Skeletal muscle cell (primary cell): ENCODE results near the gene FEN1.

ENCODE experiments used
- DNase-seq: peaks from one replicate; pipeline ENCODE4 v3.0.0-alpha.2; 2010; ENCODE audit warnings: low read depth
- H3K4me3 ChIP-seq: 2 replicates; pipeline ENCODE4 v1.5.1; 2011; ENCODE audit warnings: low read depth, mild to moderate bottlenecking, control low read depth, low read length, moderate library complexity

Gene FEN1

DNA sequence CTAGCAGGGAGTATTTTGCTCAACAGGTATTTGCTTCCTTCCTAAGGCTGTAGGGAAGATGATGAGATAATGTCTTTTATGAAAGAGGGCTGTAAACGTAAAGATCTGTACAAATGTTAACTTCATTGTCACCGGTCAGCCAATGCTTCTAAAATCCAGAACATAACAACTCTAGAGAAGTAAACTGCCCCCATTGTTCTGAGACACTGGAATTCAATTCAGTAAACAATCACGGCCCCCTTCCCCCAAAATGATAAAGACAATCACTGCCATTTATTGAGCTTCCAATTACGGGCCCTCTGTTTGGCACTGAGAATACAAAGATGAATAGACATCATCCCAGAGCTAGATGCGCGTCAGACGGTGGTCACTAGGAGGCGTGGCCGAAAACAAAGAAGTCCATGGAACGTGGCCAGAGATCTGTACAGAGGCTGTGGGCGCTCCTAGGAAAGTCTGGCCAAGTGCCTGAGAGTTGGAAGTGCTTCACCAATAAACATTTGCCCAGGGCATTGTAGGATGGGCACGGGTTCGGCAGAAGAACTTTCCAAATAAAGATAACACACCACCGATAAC is 888 bp upstream of the FEN1 start:
- peak; percentile 82 for DNase-seq
- H3K4me3 ChIP-seq, result peak overlapping the region; percentile 79

DNA sequence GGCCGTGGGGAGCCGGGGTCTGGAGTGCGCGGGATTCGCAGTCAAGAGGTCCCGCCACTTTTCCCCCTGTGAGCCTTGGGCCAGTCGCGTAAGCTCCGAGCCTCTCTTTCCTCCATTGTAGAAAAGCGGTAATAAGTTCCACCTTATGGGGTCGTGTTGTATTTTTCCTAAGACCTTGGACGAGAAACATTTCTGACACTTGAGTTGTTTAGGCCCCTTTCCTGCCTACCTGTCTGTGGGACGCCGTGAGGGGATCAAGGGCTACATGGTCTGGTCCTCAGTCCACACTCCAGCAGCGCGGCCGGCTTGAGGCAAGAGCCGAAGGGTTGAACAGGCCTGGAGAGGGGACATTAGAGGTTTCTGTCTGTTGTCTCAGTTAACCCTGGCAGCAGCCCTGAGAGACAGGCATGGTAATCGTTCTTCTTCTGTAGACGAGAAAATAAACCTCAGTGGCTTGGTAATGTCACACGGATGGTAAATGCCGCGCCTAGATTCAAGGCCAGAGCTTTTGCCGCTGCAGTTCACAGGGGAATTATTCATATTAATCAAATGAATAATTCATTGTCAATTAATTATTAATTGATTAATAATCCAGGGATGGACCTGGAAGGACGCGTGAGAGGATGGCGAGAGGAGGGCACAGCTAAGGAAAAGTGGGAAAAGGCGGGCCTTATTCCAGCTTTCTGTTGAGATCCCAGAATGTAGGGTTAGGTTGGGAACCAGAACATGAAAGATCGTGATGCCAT is 545 bp downstream of the FEN1 start:
- no peak for DNase-seq
- peak overlapping the region; percentile 79 for H3K4me3 ChIP-seq

DNA sequence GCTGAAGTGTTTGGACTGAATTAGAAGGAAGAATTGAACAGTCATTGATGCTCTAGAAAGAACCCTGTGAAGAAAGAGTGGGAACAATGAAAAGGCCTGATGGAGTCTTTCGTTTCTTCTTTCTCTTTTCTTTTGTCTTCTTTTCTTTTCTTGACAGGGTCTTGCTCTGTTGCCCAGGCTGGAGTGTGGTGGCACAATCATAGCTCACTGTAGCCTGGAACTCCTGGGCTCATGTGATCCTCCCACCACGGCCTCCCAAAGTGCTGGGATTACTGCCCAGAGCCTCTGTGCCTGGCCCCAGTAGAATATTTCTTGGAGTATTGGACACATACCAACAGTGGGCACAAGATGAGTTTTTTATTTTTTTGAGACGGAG is 1.1 kb downstream of the FEN1 start:
- DNase-seq, result no peak
- peak overlapping the region; percentile 79 for H3K4me3 ChIP-seq

DNA sequence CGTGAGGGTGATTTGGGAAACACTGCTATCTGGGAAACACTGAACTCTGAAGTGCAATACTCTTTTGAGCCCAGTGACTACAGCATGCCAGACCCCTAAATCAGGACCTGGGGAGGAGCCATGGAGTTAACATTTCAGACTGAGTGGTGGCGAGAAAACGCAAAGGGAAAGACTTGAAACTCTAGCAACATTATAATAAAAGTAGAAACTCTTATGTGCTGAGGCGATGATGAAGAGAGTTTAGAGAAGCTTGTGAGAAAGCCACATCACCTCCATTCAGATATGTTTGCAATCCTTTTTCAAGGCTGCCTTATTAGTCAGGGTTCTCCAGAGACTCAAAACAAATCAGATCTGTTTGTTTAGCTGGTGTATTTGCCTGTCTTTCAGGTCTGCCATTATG is 1.9 kb downstream of the FEN1 start:
- no peak for DNase-seq
- no peak overlapping the region for H3K4me3 ChIP-seq

DNA sequence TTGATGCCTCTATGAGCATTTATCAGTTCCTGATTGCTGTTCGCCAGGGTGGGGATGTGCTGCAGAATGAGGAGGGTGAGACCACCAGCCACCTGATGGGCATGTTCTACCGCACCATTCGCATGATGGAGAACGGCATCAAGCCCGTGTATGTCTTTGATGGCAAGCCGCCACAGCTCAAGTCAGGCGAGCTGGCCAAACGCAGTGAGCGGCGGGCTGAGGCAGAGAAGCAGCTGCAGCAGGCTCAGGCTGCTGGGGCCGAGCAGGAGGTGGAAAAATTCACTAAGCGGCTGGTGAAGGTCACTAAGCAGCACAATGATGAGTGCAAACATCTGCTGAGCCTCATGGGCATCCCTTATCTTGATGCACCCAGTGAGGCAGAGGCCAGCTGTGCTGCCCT is 2.7 kb downstream of the FEN1 start:
- H3K4me3 ChIP-seq, result no peak overlapping the region
- DNase-seq, result no peak

DNA sequence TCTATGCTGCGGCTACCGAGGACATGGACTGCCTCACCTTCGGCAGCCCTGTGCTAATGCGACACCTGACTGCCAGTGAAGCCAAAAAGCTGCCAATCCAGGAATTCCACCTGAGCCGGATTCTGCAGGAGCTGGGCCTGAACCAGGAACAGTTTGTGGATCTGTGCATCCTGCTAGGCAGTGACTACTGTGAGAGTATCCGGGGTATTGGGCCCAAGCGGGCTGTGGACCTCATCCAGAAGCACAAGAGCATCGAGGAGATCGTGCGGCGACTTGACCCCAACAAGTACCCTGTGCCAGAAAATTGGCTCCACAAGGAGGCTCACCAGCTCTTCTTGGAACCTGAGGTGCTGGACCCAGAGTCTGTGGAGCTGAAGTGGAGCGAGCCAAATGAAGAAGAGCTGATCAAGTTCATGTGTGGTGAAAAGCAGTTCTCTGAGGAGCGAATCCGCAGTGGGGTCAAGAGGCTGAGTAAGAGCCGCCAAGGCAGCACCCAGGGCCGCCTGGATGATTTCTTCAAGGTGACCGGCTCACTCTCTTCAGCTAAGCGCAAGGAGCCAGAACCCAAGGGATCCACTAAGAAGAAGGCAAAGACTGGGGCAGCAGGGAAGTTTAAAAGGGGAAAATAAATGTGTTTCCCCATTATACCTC is 3.3 kb downstream of the FEN1 start:
- no peak overlapping the region for H3K4me3 ChIP-seq
- DNase-seq, result no peak

DNA sequence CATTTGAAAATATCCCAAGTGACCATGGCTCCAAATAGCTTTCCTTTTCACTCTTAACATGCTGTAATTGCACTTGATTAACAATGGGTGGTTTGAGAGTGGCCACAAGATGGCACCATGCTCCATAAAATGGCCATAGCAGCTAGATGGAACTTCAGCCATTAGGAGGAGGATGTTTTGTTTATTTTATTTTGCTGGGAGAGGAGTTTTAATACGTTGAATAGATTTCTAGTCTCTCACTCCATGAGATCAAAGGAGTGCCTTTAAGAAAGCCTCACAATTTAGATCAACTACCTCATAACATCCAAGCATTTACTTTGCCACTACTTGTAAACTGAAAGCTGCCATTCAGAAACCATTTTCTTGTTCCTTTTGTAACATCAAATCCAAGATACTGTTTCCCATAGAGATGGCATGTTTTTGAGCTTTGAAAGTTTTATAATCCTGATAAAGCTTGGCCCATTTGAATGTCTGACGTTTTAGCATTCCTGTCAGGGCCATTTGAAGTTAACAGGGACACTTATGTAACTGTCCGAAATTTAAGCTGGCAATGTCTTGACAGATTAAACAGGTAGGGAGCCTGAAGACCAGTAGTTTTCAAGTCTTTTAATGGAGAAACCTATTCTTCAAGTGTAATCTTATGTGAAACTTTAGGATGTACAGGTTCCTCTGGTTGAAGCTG is 4.7 kb downstream of the FEN1 start:
- H3K4me3 ChIP-seq, result no peak overlapping the region
- peak; percentile 49 for DNase-seq

DNA sequence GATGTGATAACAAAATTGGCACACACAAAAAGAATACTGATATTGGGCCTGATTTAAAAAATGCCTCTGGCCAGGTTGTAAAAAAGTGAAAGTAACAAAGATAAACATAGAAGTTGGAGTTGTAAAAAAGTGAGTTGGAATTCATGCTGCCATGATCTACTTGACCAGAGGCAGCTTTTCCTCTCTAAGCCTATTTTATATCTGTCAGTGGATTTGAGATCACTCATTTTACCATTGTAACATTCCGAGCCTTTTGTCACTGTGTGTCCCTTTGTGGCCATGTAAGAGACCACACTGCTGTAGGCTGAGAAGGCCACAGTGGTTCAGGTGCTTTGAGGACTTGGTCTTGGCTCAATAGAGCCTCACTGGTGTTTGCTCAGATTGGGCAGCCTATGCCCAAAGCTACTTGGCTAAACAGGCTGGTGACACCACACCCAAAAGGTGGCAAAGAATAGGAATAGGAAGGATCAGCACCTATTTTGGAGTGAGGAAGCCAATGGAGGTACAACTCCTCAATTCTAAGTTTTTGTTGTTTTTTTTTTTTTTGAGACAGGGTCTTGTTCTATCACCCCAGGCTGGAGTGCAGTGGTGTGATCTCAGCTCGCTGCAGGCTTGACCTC is 7.1 kb downstream of the FEN1 start:
- no peak for DNase-seq
- H3K4me3 ChIP-seq, result no peak overlapping the region

DNA sequence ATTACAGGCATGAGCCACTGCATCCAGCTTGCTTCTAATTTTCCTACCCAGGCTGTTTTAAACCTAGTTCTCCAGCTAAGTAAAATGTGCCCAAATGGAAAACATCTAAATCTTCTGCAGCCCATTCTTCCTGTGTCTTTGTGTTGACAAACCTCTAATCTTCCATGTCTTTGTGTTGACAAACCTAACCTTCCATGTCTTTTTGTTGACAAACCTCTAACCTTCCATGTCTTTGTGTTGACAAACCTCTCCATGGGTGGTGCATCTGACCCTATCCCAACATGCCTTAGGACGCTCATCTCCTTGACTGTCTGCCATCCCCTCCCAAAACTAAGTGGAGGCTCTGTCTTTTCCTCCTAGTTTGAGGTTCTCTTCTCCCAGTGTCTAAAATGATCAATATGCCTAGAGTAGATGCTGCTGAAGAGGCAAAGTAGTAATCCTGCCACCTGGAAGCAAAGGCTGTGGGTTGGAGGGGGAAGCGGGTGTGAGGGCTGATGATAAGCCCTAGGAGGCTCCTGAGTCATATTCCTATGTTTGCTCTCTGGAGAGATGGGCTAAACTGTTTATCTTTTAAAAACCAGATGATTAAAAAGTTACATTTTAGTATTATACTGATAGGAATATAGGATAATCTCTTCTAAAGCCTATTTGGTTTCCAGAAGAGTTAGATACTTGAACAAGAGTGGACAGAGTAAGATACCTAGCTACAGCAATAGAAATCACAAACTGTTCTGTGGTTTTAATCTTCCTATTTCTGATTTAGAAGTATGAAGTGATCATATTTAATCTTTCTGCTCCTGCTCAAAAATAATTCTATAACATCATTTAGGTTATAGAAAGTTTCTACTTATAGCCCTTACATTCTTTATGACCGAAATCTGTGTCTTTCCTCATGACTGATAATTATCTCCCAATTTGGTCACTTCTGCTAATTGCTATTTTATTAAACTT is 7.9 kb downstream of the FEN1 start:
- H3K4me3 ChIP-seq, result no peak overlapping the region
- DNase-seq, result no peak

DNA sequence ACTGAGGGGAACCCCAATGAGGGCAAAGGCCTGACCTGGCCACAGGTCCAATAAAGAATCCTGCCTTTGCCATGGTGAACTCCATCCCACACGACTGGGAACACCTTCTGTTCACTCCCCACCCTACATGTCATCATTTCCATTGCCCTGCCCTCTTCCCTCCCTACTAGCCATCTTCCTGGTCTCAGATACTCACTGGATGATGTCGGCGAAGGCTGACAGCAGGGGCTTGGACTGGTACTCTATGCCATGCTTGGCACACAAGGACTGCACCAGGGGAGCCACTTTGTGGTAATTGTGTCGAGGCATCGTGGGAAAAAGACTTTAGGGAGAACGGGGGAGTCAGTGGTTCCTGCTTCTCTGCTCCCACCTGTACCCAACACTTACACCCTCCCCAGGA is 9.9 kb downstream of the FEN1 start:
- no peak for DNase-seq
- no peak overlapping the region for H3K4me3 ChIP-seq

DNA sequence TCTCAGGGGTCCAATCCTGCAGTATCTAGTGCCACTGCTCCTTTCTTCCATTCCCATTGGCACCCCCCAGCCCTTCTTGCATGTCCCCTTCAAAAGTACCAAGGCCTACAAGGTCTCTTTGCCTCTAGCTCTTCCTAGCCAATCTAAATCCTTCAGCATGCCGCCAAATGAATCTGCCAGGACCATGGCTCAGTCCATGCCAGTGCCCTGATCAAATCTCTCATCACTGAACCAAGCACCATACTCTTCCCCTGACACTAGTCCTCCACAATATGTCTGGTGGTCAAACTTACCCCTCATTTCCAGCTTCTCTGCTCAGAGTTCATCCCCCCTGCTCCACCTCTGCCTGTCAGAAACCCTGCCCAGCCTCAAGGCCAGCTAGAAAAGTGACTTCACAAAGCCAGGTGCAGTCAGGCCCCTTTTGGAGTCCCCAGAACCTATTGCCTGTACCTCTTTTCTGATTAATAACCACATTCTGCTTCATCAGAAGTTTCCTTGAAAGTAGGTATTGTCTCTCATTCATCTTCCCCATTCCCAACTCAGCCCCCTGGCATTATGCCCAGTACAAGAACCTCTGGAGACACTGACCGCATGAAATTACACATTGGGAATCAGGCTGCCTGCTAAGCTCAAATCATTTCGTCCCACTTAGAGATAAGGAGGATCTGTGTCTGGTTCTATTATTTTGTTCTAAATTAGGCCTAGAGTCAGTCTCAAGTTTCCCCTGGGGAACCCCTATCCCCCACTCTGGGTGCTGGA is 11.4 kb downstream of the FEN1 start:
- no peak for DNase-seq
- no peak overlapping the region for H3K4me3 ChIP-seq

DNA sequence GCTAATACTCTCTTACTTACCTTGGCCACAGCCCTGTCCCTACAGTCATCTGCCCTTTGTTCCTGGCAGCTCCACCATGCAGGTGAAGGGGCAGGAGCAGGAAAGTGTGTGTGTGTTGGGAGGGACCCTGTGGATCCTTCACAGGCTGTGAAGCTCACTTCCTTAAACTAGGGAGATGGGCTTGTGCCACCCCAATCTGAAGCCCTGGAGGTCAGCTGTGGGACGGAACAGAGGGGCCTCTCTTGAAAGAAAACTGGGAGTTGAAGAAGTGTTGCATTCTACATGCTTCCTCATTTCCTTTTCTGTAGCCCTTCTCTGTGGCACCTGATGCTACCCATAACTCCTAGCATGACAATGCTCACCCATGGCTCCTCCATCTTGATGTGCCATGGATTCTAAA is 12.4 kb downstream of the FEN1 start:
- no peak for DNase-seq
- H3K4me3 ChIP-seq, result no peak overlapping the region

DNA sequence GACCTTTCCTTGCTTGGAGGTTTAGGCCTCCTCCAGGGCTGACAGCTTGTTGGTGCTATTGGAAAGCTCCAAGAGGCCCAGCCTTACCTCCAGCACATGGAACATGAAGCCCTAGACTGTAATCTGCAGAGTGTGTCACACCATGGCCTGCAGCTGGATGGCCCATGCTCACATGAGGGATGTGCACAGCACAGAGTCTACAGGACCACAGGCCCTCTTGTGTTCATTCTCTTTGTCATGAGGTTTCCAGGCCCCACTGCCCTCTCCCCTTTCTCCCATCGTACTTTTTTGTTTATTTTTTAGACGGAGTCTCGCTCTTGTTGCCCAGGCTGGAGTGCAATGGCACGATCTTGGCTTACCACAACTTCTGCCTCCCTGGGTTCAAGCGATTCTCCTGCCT is 14.1 kb downstream of the FEN1 start:
- DNase-seq, result no peak
- no peak overlapping the region for H3K4me3 ChIP-seq

DNA sequence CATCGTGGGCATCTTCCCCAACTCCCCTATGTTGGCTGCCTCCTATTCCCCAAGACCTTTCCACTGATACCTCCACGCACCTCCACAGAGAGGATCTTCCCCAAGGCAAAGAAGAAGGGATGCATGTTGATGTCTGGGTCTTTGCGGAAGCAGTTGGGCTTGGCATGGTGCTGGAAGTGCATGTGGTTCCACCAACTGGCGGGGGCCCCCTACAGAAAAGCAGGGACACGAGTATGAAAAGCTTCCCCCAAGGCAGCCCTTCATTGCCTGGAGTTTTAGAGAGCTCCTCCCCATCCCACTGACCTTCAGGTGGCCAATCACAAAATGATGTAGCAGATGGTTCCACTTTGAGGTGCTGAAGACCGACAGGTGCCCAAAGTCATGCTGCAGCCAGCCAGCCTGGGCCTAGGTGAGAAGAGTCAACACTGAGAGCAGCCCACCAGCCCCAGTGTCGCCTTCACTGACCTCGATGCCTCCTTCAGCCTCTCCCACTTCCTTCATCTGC is 18.0 kb downstream of the FEN1 start:
- no peak for DNase-seq
- no peak overlapping the region for H3K4me3 ChIP-seq

DNA sequence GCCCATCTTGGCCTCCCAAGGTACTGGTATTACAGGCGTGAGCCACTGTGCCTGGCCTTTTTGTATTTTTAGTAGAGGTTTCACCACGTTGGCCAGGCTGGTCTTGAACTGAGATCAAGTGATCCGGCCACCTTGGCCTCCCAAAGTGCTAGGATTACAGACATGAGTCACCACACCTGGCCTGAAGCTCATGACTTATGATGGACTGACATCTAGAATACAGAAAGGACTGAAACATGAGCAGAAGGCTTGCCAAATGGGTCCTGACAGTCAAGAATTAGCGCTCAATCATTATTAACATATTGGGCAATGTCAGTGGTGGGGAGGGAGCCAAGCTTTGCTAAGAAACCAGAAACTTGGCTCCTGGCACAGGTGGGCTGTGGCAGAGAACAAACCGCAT is 19.1 kb downstream of the FEN1 start:
- no peak for DNase-seq
- H3K4me3 ChIP-seq, result no peak overlapping the region

DNA sequence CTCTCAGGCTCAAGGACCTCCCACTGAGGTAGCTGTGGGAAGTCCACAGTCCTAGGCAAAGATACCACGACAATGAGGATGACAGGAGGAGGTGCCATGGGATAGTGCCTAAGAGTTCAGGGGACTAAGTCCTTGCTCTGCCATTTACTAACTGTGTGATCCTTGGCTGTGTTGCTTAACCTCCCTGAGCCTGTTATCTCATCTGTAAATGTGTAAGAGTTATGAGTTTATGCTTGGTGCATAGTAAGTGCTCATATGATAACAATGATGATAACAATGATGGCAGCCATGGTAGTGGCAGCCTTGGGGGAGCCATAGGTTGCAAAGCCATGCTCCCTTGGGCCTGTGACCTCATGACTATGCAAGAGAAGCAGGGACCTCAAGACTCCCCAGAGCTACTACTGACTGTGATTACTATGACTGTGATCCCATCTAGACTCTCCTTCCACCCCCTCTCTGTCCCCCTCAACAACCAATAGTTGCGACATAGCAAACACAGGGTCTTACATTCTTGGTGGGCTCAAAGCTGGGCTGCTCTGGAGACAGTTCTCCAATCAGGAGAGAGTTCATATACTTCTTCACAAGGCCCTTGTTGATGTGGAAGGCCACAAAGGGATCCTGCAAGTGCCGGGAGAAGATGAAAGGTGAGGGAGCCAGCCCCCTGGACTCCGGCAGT is 20.2 kb downstream of the FEN1 start:
- no peak overlapping the region for H3K4me3 ChIP-seq
- no peak for DNase-seq

DNA sequence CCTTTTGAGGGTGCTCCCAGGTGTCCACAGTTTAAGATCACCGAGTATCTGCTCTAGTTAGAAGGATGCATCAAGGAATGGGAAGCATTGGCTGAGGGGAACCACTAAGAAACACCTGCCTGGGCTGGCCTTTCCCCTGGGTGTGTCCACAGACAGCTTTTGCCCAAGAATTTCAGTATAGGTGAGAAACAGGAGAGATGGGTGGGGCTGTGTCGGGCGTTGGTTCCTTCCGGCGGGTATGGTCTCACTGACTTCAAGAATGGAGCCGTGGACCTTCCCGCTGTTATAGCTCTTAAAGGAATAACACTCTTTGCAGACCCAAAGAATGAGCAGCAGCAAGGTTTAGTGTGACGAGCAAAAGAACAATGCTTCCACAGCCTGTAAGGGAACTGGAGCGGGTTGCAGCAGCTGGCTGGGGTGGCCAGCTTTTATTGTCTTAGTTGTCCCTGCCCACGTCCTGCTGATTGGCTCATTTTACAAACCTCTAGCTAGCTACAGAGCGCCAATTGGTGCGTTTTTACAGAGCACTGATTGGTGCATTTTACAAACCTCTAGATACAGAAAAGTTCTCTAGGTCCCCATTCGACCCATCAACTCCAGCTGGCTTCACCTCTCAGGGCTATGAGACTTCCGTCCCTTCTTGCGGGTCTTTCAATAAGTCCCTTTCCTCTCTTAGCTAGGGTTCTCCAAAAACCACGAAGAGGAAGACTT is 21.7 kb downstream of the FEN1 start:
- peak overlapping the region; percentile 74 for H3K4me3 ChIP-seq

More for the DNA sequence above, 21.7 kb downstream of the FEN1 start:
- DNase-seq, result no peak
